ENCODE results near the gene PXDC1. TPM values are rescaled to one million over a fixed set of nuclear protein-coding genes. Genes with fewer than 3 reads are reported as not detected.

PXDC1 gene
- total RNA-seq, 2 donors from 2014 or later = 406 to 488 TPM

GRCh38 chr6:3740551-3741476 lies 10.7 kb downstream of the PXDC1 start:
- H3K27me3 ChIP-seq (replicated peaks; ENCODE audit: insufficient read depth) = no peaks in the 10 kb centered on the region
- H3K4me3 ChIP-seq = peak overlapping the region; percentile 94
- peaks cover 33% of the 10 kb centered on the region for H3K36me3 ChIP-seq
- H3K9me3 ChIP-seq = no peaks in the 10 kb centered on the region
- TF ChIP-seq CTCF (IDR thresholded peaks at IDR 0.05) = no peak
- H3K4me1 ChIP-seq (ENCODE audit: control insufficient read depth in 1 of 2, low read depth in 2 of 2) = peaks cover 77 to 88% of the 10 kb centered on the region in 2 donors
- H3K27ac ChIP-seq = peak overlapping the region; percentile 97 to 100
- ATAC-seq (ENCODE audit: insufficient number of reproducible peaks, low FRiP score, low read depth) (no peak), DNase-seq (ENCODE audit: low spot score) (no peak)

DNA sequence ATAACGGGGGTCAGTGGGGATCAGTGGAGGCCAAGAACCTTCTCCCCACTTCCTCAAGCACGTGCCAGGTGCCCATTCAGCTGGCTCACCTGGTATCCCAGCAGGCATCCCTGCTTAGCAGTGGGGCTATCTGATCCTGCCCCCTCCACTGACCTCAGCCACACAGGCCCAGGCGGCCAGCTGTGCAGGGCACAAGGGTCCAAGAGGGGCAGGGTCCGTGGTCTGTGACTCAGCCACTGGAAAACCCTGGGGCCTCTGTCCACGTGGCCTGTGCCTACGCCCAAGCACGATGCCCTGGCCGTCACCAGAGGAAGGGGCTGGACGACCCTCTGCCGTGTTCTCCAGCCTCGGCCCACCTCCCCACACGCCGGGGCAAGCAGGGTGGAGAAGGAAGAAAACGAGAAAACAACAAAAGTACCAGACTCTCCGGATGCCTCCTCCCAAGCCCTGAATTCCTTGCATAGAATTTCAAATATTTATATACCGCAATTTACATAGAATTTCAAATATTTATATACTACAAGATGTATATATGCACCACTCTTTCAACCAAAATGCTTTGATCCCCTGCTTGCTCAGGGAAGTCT lies 12.1 kb downstream of the PXDC1 start:
- H3K36me3 ChIP-seq = peaks cover 43% of the 10 kb centered on the region

GRCh38 chr6:3738381-3739131 lies 13.0 kb downstream of the PXDC1 start:
- Histone ChIP-seq H3K4me3 (peak overlapping the region; percentile 94), H3K36me3 (peaks cover 44% of the 10 kb centered on the region), H3K4me1 (ENCODE audit: control insufficient read depth in 1 of 2, low read depth in 2 of 2) (peaks cover 70 to 79% of the 10 kb centered on the region in 2 donors), H3K27me3 (replicated peaks; ENCODE audit: insufficient read depth) (no peaks in the 10 kb centered on the region), H3K27ac (peak overlapping the region; percentile 23 to 97), H3K9me3 (no peaks in the 10 kb centered on the region)
- no peak for ATAC-seq (ENCODE audit: insufficient number of reproducible peaks, low FRiP score, low read depth)
- no peak for DNase-seq (ENCODE audit: low spot score)
- no peak for TF ChIP-seq CTCF (IDR thresholded peaks at IDR 0.05)

More for the DNA sequence above, 12.1 kb downstream of the PXDC1 start:
- peak overlapping the region; percentile 23 to 97 for H3K27ac ChIP-seq
- DNase-seq (ENCODE audit: low spot score) (no peak), ATAC-seq (ENCODE audit: insufficient number of reproducible peaks, low FRiP score, low read depth) (no peak)
- no peak for TF ChIP-seq CTCF (IDR thresholded peaks at IDR 0.05)
- peaks cover 70 to 79% of the 10 kb centered on the region in 2 donors for H3K4me1 ChIP-seq (ENCODE audit: control insufficient read depth in 1 of 2, low read depth in 2 of 2)
- no peaks in the 10 kb centered on the region for H3K9me3 ChIP-seq
- H3K4me3 ChIP-seq = peak overlapping the region; percentile 94
- H3K27me3 ChIP-seq (replicated peaks; ENCODE audit: insufficient read depth) = no peaks in the 10 kb centered on the region

DNA sequence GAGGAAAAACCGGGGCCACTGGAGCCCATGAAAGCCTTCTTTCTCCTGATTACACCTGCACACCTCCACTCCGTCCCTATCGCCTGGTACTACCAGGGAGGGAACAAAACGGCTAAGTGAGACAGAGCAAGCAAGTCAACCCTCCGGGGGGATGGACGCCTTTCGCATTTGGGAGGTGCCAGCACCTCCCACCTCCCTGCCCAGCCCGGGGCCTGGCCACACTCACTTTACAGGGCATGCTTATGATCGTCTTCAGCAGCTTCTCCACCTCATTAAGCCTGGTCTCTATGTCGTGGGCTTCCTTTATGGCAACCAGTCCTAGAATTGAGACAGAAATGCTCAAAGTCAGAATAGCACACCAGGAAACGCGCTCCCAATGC lies 13.7 kb downstream of the PXDC1 start:
- no peak for ATAC-seq (ENCODE audit: insufficient number of reproducible peaks, low FRiP score, low read depth)
- Histone ChIP-seq H3K4me3 (peak overlapping the region; percentile 35), H3K27ac (peak overlapping the region; percentile 23 to 97), H3K27me3 (replicated peaks; ENCODE audit: insufficient read depth) (no peaks in the 10 kb centered on the region), H3K9me3 (no peaks in the 10 kb centered on the region), H3K4me1 (ENCODE audit: control insufficient read depth in 1 of 2, low read depth in 2 of 2) (peaks cover 73 to 82% of the 10 kb centered on the region in 2 donors), H3K36me3 (peaks cover 44% of the 10 kb centered on the region)
- DNase-seq (ENCODE audit: low spot score) = no peak
- TF ChIP-seq CTCF (IDR thresholded peaks at IDR 0.05) = no peak
